ENCODE results near the gene TMX4. TPM values are rescaled to one million over a fixed set of nuclear protein-coding genes. Genes with fewer than 3 reads are reported as not detected.

The TMX4 gene
- total and polyA plus RNA-seq, 2 of the 4 experiments (the other 2 are of a cell fraction): 5.4 to 13.6 TPM

Other genes with a start within 250 kb of the TMX4 start
- not detected in 2 replicates for gene HAO1, start 79.3 kb downstream of the TMX4 start, total RNA-seq (2012; rRNA removed)
- gene HAO1, start 79.3 kb downstream of the TMX4 start, polyA plus RNA-seq (2012; rRNA removed): not detected in 2 replicates
- 16.1 and 17.5 TPM in 2 replicates for gene PLCB1, start 112.5 kb upstream of the TMX4 start, total RNA-seq (2012; rRNA removed)
- gene PLCB1, start 112.5 kb upstream of the TMX4 start, polyA plus RNA-seq (2012; rRNA removed): 4.4 and 5.6 TPM in 2 replicates

Data from IMR-90 (cell line).